ENCODE data around the gene C17orf107.
A peak's percentile ranks its signal among the peaks of the same experiment; 100 is the strongest.
"Not testable (repeated sequence)": the region's sequence is repeated elsewhere in the genome, so short reads cannot be mapped to it uniquely, and the experiment has no call there.

Gene C17orf107

DNA sequence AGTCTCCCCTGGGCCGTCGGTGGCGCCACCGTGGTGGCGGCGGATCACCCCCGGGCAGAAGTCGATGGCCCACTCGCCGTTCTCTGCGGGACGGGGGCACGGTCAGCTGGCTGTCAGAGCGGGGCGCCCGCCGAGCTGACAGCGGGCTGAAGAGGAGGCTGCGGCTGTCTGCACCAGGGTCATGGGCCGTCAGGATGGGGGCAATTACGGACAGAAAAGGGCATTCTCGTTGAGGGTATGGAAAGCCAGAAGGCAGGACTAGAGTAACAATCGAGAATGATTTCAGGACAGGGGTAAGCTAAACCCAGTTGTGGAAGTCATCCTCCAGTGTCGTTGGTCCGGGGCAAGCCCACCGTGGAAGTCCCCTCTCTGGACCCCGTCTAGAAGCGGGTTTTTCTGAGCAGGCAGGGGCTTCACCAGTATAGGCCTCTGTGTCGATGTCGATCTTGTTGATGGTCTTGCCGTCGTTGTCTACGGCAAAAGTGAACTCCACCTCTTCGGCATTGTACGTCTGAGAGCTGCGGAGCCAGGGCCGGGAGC, 1.8 kb downstream of the C17orf107 start:
- H3K4me3 ChIP-seq (ENCODE audit: low read depth, low read length), result no peak overlapping the region

DNA sequence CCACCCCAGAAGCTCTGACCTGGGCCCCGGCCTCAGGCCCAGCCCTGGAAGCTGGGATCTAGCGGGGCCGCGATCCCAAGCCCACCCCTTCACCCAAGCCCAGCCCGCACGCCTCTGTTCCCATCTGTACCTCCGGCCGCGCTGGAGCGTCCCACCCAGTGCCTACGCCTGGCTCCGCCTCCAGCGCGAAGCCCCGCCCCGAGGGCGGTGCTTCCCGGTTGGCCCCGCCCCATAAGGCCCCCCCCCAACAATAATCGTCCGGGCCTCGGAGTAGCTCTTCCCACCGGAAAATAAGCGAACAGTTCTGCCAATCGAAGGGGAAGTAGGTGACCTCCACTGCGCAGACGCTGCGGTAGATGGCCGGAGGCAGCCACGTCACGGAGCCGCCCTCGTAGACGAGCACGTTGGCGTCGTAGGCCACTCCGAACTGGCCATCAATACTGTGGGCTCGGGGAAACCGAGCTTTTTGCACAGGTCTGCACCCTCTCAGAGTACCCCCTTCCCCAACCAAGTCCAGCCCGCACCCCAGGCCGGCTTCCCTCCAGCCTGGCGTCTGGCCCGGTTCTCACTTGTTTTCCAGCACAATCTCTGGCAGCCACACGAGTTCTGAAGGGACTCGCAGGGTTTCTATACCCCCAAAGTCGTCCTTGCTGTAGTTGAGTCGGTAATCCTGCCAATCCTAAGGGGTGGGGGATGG, 2.5 kb downstream of the C17orf107 start:
- TF ChIP-seq CTCF (IDR thresholded peaks at IDR 0.05; ENCODE audit: low read depth, low read length), result no peak
- H3K4me3 ChIP-seq (ENCODE audit: low read depth, low read length), result no peak overlapping the region

More for the DNA sequence above, 1.8 kb downstream of the C17orf107 start:
- TF ChIP-seq CTCF (IDR thresholded peaks at IDR 0.05; ENCODE audit: low read depth, low read length), result no peak

GRCh38 chr17:4902540-4902939, 3.2 kb downstream of the C17orf107 start:
- H3K4me3 ChIP-seq (ENCODE audit: low read depth, low read length), result no peak overlapping the region
- no peak for TF ChIP-seq CTCF (IDR thresholded peaks at IDR 0.05; ENCODE audit: low read depth, low read length)

- H3K4me3 ChIP-seq (ENCODE audit: low read depth, low read length), result no peak within 1 kb of the TSS
- TF ChIP-seq CTCF (IDR thresholded peaks at IDR 0.05; ENCODE audit: low read depth, low read length), result peak; percentile 53
Measured at GRCh38 chr17:4903051-4903818, 3.9 kb downstream of the C17orf107 start, which contains the start of gene CHRNE. CHRNE (minus strand) TSS chr17:4903098; CDS start chr17:4903063, 35 bp downstream.

- H3K4me3 ChIP-seq (ENCODE audit: low read depth, low read length), result not testable (repeated sequence)
Measured at GRCh38 chr17:4906642-4907041, 7.3 kb downstream of the C17orf107 start.

DNA sequence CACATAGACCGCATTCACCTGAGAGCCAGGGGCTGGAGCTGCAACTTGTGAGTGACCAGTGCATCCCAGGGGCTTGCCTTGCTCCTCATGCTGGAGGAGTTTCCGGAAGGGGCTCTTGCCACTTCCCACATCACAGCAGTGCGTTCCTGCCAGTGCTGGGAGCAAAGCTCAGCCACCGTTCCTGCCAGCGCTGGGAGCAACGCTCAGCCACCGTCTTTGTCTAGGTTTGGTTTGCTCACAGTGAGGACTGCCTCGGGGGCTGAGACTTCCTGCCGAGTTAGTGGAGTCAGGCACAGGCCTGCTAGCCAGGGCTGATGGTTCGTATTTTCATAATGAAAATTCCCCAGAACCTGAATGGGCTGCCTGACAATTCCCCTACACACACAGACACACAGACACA, 9.0 kb downstream of the C17orf107 start:
- no peak overlapping the region for H3K4me3 ChIP-seq (ENCODE audit: low read depth, low read length)
- no peak for TF ChIP-seq CTCF (IDR thresholded peaks at IDR 0.05; ENCODE audit: low read depth, low read length)

DNA sequence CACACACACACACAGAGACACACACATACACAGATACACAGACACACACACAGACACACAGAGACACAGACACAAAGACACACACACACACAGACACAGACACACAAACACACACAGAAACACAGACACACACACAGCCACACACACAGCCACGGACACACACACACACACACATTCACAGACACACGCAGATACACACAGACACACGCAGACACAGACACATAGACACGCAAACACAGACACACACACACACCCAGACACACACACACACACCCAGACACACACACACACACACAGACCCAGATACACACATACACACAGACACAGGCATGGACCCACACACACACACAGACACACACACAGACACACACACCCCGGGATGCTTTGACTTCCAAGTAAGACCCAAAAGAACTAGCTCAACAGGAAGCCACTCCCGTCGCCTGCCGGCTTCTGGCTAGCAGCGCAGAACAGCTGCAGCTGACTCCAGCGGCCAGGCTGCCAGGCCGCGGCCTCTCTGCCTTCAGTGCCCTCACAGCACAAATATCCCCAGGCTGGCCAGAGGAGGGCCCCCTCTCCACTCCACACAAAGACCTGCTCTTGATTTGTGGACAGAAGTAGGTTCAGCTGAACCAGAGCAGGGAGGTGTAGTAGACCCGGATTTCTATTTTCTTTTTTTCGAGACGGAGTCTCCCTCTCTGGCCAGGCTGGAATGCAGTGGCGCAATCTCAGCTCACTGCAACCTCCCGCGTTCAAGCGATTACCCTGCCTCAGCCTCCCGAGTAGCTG, 9.6 kb downstream of the C17orf107 start:
- no peak overlapping the region for H3K4me3 ChIP-seq (ENCODE audit: low read depth, low read length)
- TF ChIP-seq CTCF (IDR thresholded peaks at IDR 0.05; ENCODE audit: low read depth, low read length), result peak; percentile 75

All from WI38 (cell line).